ENCODE results near the gene AEBP2. TPM values are rescaled to one million over a fixed set of nuclear protein-coding genes. Genes with fewer than 3 reads are reported as not detected.
"Not testable (repeated sequence)": the region's sequence is repeated elsewhere in the genome, so short reads cannot be mapped to it uniquely, and the experiment has no call there.

Gene AEBP2
- total and polyA plus RNA-seq, 2 of the 13 experiments (the other 11 are each of a cell fraction or from before 2014, with no cell fraction given): 9.2 to 17.9 TPM

GRCh38 chr12:19423166-19423930 lies 15.9 kb upstream of the AEBP2 start (continued):
- no peak for TF ChIP-seq CBX1 (IDR thresholded peaks at IDR 0.05; ENCODE audit: low read depth)

DNA sequence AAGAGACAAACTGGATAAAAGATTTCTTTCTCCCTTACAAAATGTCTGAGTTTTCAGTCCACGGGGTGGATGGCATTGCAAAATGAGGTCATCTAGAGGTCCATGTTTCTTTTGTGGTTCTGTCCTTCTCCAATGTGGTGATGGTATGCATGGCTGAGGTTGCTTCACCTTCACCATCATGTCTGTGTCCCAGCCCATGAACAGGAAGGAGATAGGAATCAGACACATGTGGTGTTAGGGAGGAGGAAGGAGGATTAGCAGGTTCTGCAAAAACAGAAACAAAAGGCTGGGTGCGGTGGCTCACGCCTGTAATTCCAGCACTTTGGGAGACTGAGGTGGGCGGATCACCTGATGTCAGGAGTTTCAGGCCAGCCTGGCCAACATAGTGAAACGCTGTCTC lies 11.0 kb upstream of the AEBP2 start:
- Histone ChIP-seq H3K27me3 (ENCODE audit: control insufficient read depth in 1 of 2, insufficient read depth in 2 of 2, low read length in 2 of 2) (no peaks in the 10 kb centered on the region), H4K20me1 (ENCODE audit: insufficient read depth, low read length) (no peaks in the 10 kb centered on the region), H3K79me2 (ENCODE audit: insufficient read depth, low read length) (no peaks in the 10 kb centered on the region), H3K36me3 (replicated peaks in 1 of 2; ENCODE audit: control insufficient read depth in 1 of 2, insufficient read depth in 2 of 2, low read length in 2 of 2) (no peaks in the 10 kb centered on the region), H3K4me2 (ENCODE audit: low read depth, low read length) (peak overlapping the region; percentile 24; the same call in 1 of the 2 replicates), H3K4me1 (ENCODE audit: insufficient read depth, low read length) (peaks cover 22% of the 10 kb centered on the region), H2AFZ (ENCODE audit: low read length) (no peak overlapping the region), H3K9me3 (ENCODE audit: low read length) (no peaks in the 10 kb centered on the region), H3K9ac (ENCODE audit: insufficient read depth, low read depth, low read length) (no peak overlapping the region), H3K4me3 (replicated peaks in 1 of 3; ENCODE audit: insufficient read depth in 1 of 3, low read depth in 2 of 3, low read length in 3 of 3) (no peak overlapping the region), H3K27ac (ENCODE audit: extremely low read length, insufficient read depth, low read length) (no peak overlapping the region)
- no TSS peak for BruUV-seq (replicated peaks)
- no peak for ATAC-seq
- 47% methylated on average over 5 of the region's 5 CpGs for WGBS (ENCODE audit: low lambda C conversion rate)
- intact Hi-C loops (cut with micrococcal nuclease; ENCODE audit: unreplicated experiment): no loop called here
- TF ChIP-seq, protein P1, sequence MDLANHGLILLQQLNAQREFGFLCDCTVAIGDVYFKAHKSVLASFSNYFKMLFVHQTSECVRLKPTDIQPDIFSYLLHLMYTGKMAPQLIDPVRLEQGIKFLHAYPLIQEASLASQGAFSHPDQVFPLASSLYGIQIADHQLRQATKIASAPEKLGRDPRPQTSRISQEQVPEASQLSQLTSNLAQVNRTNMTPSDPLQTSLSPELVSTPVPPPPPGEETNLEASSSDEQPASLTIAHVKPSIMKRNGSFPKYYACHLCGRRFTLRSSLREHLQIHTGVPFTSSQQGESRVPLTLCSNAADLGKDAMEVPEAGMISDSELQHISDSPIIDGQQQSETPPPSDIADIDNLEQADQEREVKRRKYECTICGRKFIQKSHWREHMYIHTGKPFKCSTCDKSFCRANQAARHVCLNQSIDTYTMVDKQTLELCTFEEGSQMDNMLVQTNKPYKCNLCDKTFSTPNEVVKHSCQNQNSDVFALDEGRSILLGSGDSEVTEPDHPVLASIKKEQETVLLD (CRISPR knock-in tag; IDR thresholded peaks at IDR 0.05; ENCODE audit: low read depth): no peak
- TF ChIP-seq CEBPG (CRISPR knock-in tag; IDR thresholded peaks at IDR 0.05) (0 out of 2 replicates have a peak, but pooled peaks have one; percentile 19), CEBPB (IDR thresholded peaks at IDR 0.05; ENCODE audit: borderline replicate concordance, low read depth, low read length) (0 out of 2 replicates have a peak, but pooled peaks have one; percentile 10)
- ChIA-PET POLR2A (no interaction called here), CTCF (ENCODE audit: low intra/inter-chr PET ratio, low total read pairs) (no interaction called here)
- FAIRE-seq: no peak
- in situ Hi-C loops (cut with HindIII; ENCODE audit: extremely low pct_ligation_motif_present, low pct_unique_long_range_greater_than_20kb): no loop called here
- DNase-seq (ENCODE audit: low spot score): no peak

DNA sequence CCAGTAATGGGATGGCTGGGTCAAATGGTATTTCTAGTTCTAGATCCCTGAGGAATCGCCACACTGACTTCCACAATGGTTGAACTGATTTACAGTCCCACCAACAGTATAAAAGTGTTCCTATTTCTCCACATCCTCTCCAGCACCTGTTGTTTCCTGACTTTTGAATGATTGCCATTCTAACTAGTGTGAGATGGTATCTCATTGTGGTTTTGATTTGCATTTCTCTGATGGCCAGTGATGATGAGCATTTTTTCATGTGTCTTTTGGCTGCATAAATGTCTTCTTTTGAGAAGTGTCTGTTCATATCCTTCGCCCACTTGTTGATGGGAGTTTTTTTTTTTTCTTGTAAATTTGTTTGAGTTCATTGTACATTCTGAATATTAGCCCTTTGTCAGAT lies 9.8 kb upstream of the AEBP2 start:
- H3K9ac ChIP-seq (ENCODE audit: insufficient read depth, low read depth, low read length); BruUV-seq (replicated peaks); H3K79me2 ChIP-seq (ENCODE audit: insufficient read depth, low read length); ATAC-seq; POLR2A ChIA-PET; DNase-seq (ENCODE audit: low spot score); in situ Hi-C loops (cut with HindIII; ENCODE audit: extremely low pct_ligation_motif_present, low pct_unique_long_range_greater_than_20kb); H2AFZ ChIP-seq (ENCODE audit: low read length); H4K20me1 ChIP-seq (ENCODE audit: insufficient read depth, low read length); H3K9me3 ChIP-seq (ENCODE audit: low read length); H3K36me3 ChIP-seq (replicated peaks in 1 of 2; ENCODE audit: control insufficient read depth in 1 of 2, insufficient read depth in 2 of 2, low read length in 2 of 2); FAIRE-seq; H3K4me2 ChIP-seq (ENCODE audit: low read depth, low read length); intact Hi-C loops (cut with micrococcal nuclease; ENCODE audit: unreplicated experiment); CTCF ChIA-PET (ENCODE audit: low intra/inter-chr PET ratio, low total read pairs); H3K27me3 ChIP-seq (ENCODE audit: control insufficient read depth in 1 of 2, insufficient read depth in 2 of 2, low read length in 2 of 2); H3K4me3 ChIP-seq (replicated peaks in 1 of 3; ENCODE audit: insufficient read depth in 1 of 3, low read depth in 2 of 3, low read length in 3 of 3); H3K27ac ChIP-seq (ENCODE audit: extremely low read length, insufficient read depth, low read length): not testable (repeated sequence)
- peaks cover 22% of the 10 kb centered on the region for H3K4me1 ChIP-seq (ENCODE audit: insufficient read depth, low read length)
- WGBS (ENCODE audit: low lambda C conversion rate): 90% methylated on average over 1 of the region's 2 CpGs
